AG04449 (cell line): ENCODE results near the gene LGALS14.
"Not testable (repeated sequence)": the region's sequence is repeated elsewhere in the genome, so short reads cannot be mapped to it uniquely, and the experiment has no call there.

Experiments
- CTCF ChIA-PET: fragments of 350-600 bp; formaldehyde crosslinking; extraction: SDS; loops from one replicate; lab custom pipeline; 2021; ENCODE audit warnings: antibody characterized with exemption; lab: Yijun Ruan, JAX
- POLR2A ChIA-PET: fragments of 400-600, 350-600 bp; formaldehyde crosslinking; extraction: SDS; loops from one replicate; lab custom pipeline; 2020; ENCODE audit warnings: antibody characterized with exemption, inconsistent platforms; lab: Yijun Ruan, JAX
- DNase-seq: peaks from one replicate; pipeline ENCODE4 v3.0.0-alpha.2; 2010; ENCODE audit warnings: low read depth, low spot score
- H3K4me3 ChIP-seq: 2 replicates; pipeline ENCODE4 v1.5.1; 2011; ENCODE audit warnings: low read depth, mild to moderate bottlenecking, control low read depth, low read length
- CTCF ChIP-seq: IDR thresholded peaks from one replicate; pipeline ENCODE4 v1.5.1; 2011; ENCODE audit warnings: mild to moderate bottlenecking, moderate library complexity, low read length, control low read depth, inconsistent platforms; ENCODE audit not compliant: insufficient read depth; ENCODE audit errors: missing control alignments

The LGALS14 gene

GRCh38 chr19:39704181-39705044 lies at the start of gene LGALS14:
Gene LGALS14 (plus strand): TSS chr19:39704481. CDS start chr19:39704529, 48 bp downstream.
- POLR2A ChIA-PET, result no interaction called here
- CTCF ChIA-PET, result no interaction called here
- H3K4me3 ChIP-seq, result no peak within 1 kb of the TSS
- no peak for DNase-seq
- TF ChIP-seq CTCF, result no peak

GRCh38 chr19:39655613-39656012 lies 48.7 kb upstream of the LGALS14 start, which contains the start of gene LGALS16:
Gene LGALS16 (plus strand): TSS chr19:39655913. CDS start chr19:39655962, 49 bp downstream.
- ChIA-PET CTCF (no interaction called here), POLR2A (no interaction called here)
- no peak for DNase-seq
- H3K4me3 ChIP-seq, result no peak within 1 kb of the TSS
- no peak for TF ChIP-seq CTCF

- ChIA-PET CTCF (no interaction called here), POLR2A (no interaction called here)
- no peak overlapping the region for H3K4me3 ChIP-seq
- TF ChIP-seq CTCF, result no peak
- no peak for DNase-seq
These were observed 44.5 kb upstream of the LGALS14 start for GRCh38 chr19:39659791-39660190.

- no peak for TF ChIP-seq CTCF
- CTCF ChIA-PET, result no interaction called here
- DNase-seq, result no peak
- POLR2A ChIA-PET, result no interaction called here
- H3K4me3 ChIP-seq, result no peak overlapping the region
These were observed 43.6 kb upstream of the LGALS14 start for GRCh38 chr19:39660661-39661060.

- DNase-seq, result no peak
- no peak for TF ChIP-seq CTCF
- H3K4me3 ChIP-seq, result no peak overlapping the region
- POLR2A ChIA-PET, result no interaction called here
- CTCF ChIA-PET, result interaction anchor here (1.0 kb wide), 1 partner anchor 9 kb away, joined by 3 read pairs; no protein-coding TSS in a partner anchor
These were observed 42.7 kb upstream of the LGALS14 start for GRCh38 chr19:39661565-39661964.

- CTCF ChIA-PET, result interaction anchor here (6.8 kb wide), 1 partner anchor 117 kb away, joined by 58 read pairs; no protein-coding TSS in a partner anchor
- POLR2A ChIA-PET, DNase-seq, H3K4me3 ChIP-seq: not testable (repeated sequence)
These were observed 34.4 kb upstream of the LGALS14 start for GRCh38 chr19:39669860-39670259.
